Effector CD8-positive, alpha-beta T cell (primary cell): ENCODE results near the gene DTX4.

Experiments
- DNase-seq: peaks from one replicate; lab custom pipeline; 2025; lab: John Stamatoyannopoulos, UW

DTX4 gene

DNA sequence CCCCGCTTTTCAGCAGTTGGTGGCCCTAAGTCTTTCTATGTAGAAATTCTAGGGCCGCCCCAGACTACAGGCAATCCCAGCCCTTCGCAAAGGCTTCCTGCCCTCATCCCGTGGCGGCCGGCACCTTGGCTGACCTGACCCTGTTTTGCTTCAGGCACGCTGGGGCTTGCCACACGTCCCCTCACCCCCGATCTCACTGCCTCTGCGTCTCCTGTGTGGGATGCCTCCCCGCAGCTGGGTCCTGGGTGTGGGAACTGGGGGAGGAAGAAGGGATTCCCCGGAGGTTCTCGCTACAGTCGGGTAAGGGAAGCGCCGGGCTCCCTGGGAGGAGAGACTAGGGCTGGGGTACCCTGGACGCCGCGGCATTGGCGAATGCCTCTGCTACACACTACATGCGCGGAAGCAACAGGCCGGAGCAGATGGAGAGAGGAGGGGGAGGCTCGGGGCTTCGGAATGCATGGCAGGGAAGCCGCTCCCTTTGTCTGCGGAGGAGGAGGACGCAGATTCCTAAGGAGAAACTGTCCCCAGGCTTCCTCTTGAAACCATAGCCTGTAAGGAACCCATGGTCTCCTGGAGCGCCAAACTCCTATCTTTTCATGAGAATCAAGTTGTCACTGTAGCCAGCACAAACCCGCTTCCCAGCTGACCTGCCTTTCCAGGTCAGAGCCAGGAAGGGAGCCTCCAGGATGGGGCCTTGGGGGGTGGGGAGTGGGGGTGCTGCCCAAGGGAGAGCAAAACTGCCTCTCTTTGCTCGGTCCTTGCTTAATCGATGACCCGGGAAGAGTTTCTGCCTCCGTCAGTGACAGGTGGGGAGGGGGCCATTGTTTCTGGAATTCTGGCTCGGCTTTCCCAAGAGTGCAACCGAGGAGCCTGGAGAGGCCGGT, 1.4 kb downstream of the DTX4 start:
- DNase-seq, result no peak

DNA sequence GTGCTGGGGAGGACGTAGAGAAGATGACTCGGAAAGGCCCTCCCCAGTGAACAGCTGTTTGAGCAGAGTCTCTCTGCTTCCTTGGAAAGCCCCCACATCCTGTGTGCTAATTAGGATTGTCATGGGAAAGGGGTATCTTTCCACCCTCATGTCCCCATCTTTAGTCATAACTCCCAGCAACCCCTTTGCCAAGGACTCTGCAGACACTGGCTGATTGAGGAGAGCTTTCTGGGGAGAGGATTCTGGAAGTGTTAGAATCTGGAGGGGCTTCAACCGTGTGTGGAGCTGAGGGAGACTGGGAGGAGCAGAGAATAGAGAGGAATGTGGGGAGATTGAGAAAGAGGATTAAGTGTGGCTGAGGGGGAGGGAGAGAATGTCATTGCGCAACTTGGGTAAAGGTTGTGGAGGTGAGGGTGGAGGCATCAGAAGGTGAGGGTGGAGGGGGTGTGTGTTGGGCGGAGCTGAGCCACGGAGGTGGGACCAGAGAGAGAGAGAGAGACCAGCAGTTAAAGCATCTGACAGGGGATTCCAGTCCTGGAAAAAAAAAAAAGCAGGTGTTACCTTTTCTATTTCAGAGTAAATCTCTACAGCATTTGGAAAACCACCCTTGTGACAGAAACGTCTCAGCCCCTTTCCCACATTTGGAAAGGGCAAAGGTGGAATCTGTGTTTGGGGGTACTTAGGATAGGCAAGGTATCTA, 2.2 kb downstream of the DTX4 start:
- DNase-seq, result no peak

DNA sequence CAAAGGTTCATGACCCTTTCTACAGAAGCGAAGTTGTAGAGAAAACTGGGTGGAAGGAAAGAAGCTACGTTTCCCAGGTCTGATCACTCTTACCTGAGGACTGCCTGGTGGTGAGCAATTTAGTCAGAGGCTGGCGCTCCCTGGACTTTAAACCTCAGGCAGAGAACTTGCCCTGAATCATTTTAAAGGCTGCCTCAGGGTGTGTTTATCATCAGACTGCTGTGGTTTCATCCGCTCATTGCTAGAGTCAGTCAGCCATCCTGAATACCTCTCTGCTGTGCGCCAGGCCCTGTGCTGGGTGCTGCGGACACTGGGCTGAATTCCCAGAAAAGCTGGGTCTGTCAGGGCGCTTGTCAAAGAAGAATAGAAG, 2.7 kb downstream of the DTX4 start:
- no peak for DNase-seq

DNA sequence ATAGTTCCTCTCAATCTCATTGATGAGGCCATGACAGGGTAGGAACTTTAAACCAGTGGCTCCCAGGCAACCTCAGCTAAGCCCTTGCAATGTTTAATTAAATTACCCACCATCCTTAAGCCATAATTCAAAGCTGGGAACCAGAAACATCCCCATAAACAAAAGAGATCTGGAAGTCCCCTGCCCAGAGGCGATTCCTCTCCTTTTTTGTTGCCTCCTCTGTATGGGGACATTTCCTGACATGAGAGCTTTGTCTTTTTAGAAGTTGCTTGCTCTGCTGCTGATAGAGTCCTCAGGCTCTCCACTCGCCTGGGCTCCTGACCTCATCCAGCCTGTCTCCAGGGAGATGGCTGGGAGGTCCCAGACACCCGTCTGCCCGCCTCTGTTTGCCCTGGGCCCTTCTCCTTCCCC, 3.2 kb downstream of the DTX4 start:
- DNase-seq, result no peak

DNA sequence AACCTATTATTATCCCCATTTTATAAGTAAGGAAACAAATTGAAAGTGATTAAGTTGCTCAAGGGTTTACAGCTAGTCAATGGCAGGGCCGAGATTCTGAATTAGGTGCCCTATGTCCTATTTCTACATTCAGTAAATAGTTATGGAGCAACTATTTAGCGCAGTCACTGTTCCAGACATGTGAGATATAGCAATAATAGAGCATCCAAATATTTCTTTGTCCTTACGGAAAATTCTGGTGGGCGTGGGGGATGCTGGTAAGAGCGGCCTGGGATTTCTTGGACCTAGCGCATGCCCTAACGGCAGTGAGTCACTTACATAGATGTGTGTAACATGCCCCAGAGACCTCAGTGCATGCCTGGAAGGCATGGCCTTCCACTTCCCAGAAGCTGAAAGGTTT, 4.4 kb downstream of the DTX4 start:
- no peak for DNase-seq

DNA sequence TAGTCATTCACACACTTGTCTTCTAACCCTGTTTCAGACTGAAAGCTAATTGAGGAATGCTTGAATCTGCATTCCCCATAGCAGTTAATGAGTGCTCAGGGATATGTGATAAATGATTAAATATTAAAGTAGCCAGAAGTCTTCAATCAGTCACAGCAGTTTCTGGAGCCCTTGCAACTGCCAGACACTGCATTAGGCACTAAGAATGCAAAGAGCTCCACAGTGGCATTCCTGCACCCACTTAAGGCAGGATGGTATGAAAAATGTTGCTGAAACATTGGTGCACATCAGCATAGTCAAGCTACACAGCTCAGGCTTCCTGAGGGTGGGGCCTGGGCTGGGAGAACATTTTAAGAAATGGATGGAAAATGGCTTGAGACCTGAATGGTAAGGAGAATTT, 6.5 kb downstream of the DTX4 start:
- DNase-seq, result no peak

DNA sequence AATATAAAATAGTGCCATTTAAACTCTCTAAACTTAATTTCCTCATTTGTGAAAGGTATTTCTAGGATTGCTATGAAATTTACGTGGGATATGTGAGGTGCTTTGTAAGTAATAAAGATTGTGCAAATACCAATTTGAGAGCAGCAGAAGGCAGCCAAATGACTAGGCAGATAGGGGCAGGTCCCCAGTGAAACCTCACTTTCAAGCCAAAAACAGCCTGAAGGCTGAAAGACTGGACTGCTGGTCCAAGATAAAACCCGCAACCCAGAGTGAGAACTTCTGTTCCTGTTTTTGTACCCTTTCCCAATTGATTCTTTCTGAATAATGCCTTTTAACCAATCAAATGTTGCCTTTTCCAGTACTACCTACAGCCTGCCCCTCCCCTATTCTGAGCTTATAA, 7.2 kb downstream of the DTX4 start:
- no peak for DNase-seq

DNA sequence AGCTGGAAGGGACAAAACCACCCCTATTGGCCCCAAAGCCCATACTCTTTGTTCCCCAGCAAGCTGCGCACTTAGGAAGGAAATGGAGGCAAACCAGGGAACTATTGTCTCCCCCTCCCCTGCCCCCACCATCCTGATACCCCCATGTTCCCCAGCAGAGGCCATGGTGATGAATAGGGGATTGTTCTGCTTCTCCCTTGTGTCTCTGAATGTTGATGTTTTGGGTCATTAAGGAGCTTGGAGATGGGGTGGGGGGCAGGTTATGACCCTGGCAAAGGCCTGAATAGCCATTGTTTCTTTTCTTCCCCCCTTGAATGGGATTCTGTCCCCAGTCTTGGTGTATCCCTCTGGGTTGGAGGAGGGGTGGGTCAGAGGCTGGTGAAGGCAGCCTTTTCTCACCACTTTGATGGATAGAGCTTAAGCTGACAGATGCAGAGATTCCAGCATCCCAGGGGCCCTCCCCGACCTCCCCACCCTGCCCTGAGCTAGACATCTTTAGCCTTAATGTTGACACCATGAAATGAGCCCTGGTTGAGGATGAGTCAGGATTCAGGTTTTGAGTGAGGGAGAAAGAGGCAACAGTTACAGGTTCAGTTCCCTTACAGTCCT, 8.3 kb downstream of the DTX4 start:
- no peak for DNase-seq

DNA sequence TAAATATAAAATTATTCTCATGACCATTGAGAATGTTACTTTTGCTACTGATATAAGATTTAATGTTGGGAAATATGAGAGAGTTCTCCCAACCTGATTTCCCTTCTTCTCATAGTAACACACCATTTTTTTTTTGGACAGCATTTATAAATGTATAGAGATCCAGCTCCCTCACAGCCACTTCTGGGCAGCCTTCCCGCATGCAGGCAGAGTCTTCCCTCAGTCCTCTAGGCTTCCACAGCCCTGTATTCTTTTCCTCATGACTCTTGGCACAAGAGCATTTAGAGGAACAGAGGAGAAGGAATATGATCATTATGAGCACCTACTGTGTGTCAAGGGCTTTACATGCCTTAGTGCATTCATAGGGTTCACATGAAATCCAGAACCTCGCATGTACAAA, 9.0 kb downstream of the DTX4 start:
- DNase-seq, result no peak

DNA sequence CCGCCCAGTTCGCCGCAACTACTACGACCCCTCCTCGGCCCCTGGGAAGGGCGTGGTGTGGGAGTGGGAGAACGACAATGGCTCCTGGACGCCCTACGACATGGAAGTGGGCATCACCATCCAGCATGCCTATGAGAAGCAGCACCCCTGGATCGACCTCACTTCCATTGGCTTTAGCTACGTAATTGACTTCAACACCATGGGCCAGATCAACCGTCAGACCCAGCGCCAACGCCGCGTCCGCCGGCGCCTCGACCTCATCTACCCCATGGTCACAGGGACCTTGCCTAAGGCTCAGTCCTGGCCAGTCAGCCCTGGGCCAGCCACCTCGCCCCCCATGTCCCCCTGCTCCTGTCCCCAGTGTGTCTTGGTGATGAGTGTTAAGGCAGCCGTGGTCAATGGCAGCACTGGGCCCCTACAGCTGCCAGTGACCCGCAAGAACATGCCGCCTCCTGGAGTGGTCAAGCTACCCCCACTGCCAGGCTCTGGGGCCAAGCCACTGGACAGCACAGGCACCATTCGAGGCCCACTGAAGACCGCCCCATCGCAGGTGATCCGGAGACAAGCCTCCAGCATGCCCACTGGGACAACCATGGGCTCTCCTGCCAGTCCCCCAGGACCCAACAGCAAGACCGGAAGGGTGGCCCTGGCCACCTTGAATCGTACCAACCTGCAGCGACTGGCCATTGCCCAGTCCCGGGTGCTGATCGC, 10.0 kb downstream of the DTX4 start:
- no peak for DNase-seq

DNA sequence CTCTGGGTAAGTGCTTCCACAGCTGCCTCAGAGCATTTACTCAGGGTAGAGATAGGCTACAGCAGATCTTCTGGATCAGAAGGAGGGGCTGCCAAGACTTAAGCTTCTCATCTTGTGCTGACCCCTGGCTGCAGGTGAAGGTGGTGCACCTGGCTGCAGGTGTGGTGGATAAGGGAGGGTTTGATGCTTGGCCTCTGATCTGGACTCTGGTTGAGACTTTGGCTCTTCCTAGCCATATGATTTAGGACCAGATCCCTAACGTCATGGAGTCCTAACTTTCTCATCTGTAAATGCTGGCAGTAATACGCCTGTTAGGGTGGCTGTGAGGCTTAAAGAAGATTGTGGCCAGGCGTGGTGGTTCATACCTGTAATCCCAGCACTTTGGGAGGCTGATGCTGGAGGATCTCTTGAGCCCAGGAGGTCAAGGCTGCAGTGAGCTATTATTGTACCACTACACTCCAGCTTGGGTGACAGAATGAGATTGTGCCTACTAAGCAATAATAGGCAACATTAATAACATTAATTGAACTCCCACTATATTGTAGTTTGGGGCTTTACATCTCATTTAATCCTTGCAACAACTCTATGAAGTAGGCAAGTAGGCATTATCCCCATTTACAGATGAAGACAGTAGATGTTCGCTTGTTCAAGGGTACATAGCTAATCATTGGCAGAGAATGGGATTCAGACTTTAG, 10.7 kb downstream of the DTX4 start:
- no peak for DNase-seq

DNA sequence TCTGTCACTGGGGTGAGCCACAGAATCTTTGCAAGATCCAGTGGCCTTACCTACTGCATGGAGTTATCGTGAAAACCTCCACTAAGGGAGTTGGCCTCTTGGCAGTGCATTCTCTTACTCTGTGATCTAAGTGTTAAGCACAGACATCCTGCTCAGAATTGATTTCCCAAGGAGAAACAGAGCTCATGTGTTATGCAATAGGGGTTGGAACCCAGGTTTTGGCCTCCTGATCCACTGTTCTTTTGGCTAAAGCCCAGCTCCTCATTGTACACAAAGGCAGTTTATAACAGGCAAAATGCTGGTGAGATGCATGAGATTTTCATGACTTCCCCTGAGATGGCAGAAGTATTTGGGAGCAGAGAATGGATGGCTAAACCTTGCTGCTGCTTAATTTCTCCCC, 11.8 kb downstream of the DTX4 start:
- DNase-seq, result no peak

DNA sequence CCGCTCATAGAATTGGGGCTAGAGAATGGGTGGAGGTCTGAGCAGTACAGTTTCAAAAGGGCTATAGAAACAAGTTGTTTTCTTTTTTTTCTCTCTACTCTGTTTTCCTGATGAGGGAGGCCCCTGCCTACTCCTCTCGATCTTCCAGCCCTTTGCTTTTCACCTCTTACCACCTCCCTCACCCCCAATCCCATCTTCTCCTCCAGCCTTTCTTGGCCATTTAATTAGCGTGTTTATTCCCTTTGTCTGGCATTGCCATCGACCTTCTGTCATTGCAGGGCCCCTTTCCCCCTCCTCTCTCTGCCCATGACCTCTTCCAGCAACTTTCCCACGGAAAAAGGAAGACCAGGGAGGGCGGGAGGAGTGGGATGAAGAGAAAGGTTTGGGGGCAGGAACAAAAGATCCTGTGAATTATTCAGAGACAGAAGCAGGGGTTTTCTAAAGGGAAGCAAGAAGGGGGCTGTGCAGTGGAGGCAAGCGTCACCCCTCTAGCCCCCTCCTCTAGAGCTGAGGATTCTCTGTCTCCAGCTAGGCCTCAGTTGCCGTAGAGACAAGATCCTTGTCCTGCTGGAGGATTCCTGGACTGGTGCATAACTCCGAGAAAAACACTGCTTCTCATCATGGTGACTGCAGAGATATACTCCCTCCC, 12.9 kb downstream of the DTX4 start:
- DNase-seq, result no peak

DNA sequence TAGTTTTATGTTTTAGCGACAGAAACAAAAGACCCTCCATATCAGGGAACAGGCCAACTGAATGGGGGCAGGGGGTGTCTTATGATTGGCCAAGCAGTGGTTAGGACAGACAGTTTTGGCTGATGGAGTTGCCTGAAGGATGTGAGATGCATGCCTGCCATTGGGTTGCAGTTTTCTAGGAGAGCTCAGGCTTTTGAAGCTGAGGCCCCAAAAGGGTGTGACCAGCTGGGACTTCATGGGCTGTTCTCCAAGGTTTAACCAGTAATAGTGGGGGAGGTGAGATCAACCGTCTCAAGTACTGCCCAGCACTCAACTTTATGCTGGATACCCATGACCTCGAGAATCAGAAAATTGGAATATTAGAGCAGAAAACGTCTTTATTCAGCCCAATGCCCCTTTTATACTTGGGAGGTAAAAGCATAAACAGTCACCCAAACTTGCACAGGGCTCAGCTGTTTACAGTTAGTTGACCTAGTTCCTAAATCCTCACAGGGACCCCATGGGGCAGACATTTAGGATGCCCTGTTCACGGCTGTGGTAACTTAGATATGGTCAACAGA, 13.5 kb downstream of the DTX4 start:
- no peak for DNase-seq

DNA sequence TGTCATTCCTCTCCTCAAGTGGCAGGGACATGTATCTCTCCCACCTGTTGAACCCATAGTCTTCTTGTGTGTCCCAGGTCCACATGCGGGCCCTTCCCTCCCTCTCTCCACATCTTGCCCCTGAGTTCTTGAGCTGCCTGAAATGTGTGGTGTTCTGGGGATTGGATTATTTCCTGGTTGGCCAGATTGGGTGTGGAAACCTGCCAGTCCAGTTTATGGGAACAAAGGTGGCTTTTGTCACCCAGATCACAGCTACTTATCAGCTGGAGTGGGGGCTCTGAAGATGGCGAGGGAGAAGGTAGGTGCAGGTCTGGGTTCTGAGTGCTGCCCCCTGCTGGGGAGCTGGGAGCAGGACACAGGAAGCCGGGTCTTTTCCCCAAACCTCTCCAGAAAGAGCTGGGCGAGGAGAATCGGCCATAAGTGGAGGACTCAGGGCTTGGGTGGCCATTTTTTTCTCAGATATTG, 14.2 kb downstream of the DTX4 start:
- DNase-seq, result peak; percentile 41

DNA sequence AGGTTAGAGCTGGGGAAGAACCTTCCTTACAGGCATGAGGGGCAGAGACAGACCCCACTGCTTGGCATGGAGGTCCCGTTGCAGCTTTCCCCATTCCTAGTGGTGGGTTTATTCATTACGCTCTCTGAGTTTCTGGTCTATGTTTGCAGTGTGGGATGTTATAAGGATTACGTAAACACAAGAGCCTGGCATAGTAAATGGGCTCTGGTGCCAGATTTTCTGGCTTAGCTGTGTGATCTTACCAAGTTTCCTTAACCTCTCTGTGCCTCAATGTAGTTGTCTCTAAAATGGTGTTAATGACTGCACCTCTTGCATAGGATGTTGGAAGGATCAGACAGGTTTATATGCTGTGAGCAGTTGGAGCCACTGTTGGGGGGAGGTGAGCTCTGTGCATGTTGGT, 15.1 kb downstream of the DTX4 start:
- DNase-seq, result no peak

DNA sequence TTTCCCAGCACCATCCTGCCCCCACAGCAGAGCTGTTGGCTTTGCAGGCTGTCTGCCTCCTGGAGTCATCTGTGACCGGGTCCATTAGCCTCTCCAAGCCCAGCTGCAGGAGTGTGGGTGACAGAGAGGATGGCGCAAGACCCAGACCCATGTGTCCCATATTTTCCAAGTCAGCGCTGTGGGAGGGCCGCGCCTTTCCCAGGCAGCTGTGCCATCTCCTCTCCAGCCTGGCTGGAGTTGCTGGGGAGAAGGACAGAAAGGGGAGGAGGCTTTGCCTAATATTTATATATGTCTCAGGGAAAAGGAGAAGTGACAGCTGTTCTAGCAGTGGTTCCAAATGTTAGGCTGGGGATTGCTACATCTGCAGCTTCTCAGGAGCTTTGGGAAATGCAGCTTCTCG, 15.7 kb downstream of the DTX4 start:
- DNase-seq, result no peak

DNA sequence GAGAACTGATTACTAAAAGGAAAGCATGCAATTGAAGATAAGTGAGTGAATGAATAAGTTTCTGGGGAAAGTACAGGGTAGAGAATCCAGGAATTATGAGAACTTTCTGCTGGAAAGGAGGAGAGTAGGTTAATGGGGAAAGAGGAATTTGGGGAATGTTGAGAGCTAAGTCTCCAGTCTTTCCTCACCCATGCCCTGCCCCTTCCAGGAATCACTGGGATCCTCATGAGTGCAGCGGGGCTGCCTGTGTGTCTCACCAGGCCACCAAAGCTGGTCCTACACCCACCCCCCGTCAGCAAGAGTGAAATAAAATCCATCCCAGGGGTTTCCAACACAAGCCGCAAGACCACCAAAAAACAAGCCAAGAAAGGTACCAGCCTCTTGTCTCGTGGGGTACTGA, 17.0 kb downstream of the DTX4 start:
- no peak for DNase-seq

DNA sequence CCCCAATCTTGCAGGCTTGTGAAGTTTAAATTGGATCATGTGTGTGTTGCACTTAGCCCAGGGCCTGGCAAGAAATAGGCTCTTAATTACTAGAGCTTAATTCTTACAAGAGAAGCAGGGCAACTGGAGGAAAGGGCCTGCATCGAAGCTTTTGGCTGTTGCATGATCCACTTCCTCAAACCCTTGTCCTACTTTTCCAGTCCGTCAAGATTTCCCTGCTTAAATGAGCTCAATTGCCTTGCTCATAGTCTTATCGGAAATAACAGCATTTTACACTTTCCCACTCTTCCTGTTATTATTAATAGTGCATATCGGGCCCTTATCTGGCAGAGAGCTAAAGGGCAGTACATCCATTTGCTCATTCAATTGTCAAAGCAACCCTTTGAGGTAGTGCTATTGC, 18.1 kb downstream of the DTX4 start:
- DNase-seq, result no peak

DNA sequence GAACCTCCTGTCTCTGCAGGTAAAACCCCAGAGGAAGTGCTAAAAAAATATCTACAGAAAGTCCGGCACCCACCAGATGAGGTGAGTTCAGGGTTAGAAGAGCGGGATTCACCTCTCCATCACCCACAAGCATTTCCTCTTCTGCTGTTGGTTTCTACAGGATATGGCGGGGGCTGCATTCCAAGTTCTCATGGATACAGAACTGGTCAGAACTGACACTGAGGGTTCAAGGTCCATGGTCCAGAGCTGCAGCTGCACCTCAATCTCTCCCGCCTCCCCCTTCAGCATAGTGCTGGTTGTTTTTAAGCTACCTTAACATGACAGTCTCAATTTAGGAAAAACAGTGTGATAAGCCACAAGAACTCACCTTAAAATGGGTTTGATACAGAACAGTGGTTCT, 19.2 kb downstream of the DTX4 start:
- DNase-seq, result no peak

DNA sequence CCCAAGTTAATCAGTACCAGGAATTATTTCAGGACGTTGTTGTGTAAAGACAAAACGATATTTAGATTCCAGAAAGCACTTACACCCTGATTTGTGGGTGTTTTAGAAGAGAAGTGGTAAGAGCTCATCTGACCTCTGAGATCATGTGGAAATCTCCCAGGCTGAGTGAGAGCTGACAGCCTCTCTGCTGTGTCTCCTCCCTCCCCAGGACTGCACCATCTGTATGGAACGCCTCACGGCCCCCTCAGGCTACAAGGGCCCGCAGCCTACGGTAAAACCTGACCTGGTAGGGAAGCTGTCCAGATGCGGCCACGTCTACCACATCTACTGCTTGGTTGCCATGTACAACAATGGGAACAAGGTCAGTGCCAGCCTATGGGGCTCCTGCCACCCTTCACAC, 20.0 kb downstream of the DTX4 start:
- DNase-seq, result no peak
